H1 (cell line): Measurements from ENCODE around the gene UBTD2. TPM values are rescaled to one million over a fixed set of nuclear protein-coding genes. Genes with fewer than 3 reads are reported as not detected.
A peak's percentile ranks its signal among the peaks of the same experiment; 100 is the strongest.

Experiments
- CEBPB ChIP-seq: IDR thresholded peaks from 2 replicates; pipeline ENCODE4 v1.6.1; 2012; ENCODE audit warnings: low read depth, low read length
- CREB1 ChIP-seq: IDR thresholded peaks from 2 replicates; pipeline ENCODE4 v1.6.1; 2012; ENCODE audit warnings: inconsistent platforms
- KDM4A ChIP-seq: IDR thresholded peaks from one replicate; pipeline ENCODE4 v1.7.1; 2012; ENCODE audit warnings: low read depth, mild to moderate bottlenecking, moderate library complexity, low read length, inconsistent platforms; ENCODE audit not compliant: severe bottlenecking
- PHF8 ChIP-seq: fragments of 200-600 bp; sonication (generic); conservative IDR thresholded peaks from 2 replicates; pipeline ENCODE4 v1.7.1; 2012; ENCODE audit warnings: low read depth, mild to moderate bottlenecking, inconsistent platforms, low read length, moderate library complexity
- polyA plus RNA-seq, 7 experiments: library from polyadenylated mRNA; depleted of rRNA in 3 of 7; stranded (reverse) in 5 of 7; unstranded in 2 of 7; fragments of >200 nt in 5 of 7; fragments of 200-250 nt in 2 of 7; gene quantifications; 1 replicate in 5 of 7; 2 replicates in 1 of 7; 4 replicates in 1 of 7; pipeline versions ENCODE4 v1.2.1 to v1.2.3, GENCODE V29; 2011 to 2013; ENCODE audit warnings: missing spikeins in 2 of 7, mixed read lengths in 2 of 7
- total RNA-seq: library from RNA; stranded (reverse); fragmentation: NEBNext Ultra II Directional; extraction: Animal tissue kit (Norgen Biotek cat#: 25700); gene quantifications from 2 replicates; pipeline ENCODE4 v1.2.1, GENCODE V29; 2021
- TF ChIP-seq, protein P1 (sequence below): IDR thresholded peaks from 2 replicates; pipeline ENCODE4 v1.6.1; 2012; ENCODE audit warnings: low read length, inconsistent platforms
- TF ChIP-seq, protein P2 (sequence below): fragments of 300-600 bp; sonication (generic); IDR thresholded peaks from 2 replicates; pipeline ENCODE4 v1.7.1; 2012; ENCODE audit warnings: low read length, moderate library complexity, mild to moderate bottlenecking, inconsistent platforms; ENCODE audit not compliant: insufficient replicate concordance
- TF ChIP-seq, protein P3 (sequence below): IDR thresholded peaks from 2 replicates; pipeline ENCODE4 v1.6.1; 2012; ENCODE audit warnings: inconsistent platforms

The UBTD2 gene
- total and polyA plus RNA-seq, 2 of the 8 experiments (the other 6 are each of a cell fraction or from before 2014, with no cell fraction given): 14.5 to 39.2 TPM

- TF ChIP-seq, protein P1, sequence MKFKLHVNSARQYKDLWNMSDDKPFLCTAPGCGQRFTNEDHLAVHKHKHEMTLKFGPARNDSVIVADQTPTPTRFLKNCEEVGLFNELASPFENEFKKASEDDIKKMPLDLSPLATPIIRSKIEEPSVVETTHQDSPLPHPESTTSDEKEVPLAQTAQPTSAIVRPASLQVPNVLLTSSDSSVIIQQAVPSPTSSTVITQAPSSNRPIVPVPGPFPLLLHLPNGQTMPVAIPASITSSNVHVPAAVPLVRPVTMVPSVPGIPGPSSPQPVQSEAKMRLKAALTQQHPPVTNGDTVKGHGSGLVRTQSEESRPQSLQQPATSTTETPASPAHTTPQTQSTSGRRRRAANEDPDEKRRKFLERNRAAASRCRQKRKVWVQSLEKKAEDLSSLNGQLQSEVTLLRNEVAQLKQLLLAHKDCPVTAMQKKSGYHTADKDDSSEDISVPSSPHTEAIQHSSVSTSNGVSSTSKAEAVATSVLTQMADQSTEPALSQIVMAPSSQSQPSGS: no peak
- no peak for TF ChIP-seq CREB1
- TF ChIP-seq, protein P2, sequence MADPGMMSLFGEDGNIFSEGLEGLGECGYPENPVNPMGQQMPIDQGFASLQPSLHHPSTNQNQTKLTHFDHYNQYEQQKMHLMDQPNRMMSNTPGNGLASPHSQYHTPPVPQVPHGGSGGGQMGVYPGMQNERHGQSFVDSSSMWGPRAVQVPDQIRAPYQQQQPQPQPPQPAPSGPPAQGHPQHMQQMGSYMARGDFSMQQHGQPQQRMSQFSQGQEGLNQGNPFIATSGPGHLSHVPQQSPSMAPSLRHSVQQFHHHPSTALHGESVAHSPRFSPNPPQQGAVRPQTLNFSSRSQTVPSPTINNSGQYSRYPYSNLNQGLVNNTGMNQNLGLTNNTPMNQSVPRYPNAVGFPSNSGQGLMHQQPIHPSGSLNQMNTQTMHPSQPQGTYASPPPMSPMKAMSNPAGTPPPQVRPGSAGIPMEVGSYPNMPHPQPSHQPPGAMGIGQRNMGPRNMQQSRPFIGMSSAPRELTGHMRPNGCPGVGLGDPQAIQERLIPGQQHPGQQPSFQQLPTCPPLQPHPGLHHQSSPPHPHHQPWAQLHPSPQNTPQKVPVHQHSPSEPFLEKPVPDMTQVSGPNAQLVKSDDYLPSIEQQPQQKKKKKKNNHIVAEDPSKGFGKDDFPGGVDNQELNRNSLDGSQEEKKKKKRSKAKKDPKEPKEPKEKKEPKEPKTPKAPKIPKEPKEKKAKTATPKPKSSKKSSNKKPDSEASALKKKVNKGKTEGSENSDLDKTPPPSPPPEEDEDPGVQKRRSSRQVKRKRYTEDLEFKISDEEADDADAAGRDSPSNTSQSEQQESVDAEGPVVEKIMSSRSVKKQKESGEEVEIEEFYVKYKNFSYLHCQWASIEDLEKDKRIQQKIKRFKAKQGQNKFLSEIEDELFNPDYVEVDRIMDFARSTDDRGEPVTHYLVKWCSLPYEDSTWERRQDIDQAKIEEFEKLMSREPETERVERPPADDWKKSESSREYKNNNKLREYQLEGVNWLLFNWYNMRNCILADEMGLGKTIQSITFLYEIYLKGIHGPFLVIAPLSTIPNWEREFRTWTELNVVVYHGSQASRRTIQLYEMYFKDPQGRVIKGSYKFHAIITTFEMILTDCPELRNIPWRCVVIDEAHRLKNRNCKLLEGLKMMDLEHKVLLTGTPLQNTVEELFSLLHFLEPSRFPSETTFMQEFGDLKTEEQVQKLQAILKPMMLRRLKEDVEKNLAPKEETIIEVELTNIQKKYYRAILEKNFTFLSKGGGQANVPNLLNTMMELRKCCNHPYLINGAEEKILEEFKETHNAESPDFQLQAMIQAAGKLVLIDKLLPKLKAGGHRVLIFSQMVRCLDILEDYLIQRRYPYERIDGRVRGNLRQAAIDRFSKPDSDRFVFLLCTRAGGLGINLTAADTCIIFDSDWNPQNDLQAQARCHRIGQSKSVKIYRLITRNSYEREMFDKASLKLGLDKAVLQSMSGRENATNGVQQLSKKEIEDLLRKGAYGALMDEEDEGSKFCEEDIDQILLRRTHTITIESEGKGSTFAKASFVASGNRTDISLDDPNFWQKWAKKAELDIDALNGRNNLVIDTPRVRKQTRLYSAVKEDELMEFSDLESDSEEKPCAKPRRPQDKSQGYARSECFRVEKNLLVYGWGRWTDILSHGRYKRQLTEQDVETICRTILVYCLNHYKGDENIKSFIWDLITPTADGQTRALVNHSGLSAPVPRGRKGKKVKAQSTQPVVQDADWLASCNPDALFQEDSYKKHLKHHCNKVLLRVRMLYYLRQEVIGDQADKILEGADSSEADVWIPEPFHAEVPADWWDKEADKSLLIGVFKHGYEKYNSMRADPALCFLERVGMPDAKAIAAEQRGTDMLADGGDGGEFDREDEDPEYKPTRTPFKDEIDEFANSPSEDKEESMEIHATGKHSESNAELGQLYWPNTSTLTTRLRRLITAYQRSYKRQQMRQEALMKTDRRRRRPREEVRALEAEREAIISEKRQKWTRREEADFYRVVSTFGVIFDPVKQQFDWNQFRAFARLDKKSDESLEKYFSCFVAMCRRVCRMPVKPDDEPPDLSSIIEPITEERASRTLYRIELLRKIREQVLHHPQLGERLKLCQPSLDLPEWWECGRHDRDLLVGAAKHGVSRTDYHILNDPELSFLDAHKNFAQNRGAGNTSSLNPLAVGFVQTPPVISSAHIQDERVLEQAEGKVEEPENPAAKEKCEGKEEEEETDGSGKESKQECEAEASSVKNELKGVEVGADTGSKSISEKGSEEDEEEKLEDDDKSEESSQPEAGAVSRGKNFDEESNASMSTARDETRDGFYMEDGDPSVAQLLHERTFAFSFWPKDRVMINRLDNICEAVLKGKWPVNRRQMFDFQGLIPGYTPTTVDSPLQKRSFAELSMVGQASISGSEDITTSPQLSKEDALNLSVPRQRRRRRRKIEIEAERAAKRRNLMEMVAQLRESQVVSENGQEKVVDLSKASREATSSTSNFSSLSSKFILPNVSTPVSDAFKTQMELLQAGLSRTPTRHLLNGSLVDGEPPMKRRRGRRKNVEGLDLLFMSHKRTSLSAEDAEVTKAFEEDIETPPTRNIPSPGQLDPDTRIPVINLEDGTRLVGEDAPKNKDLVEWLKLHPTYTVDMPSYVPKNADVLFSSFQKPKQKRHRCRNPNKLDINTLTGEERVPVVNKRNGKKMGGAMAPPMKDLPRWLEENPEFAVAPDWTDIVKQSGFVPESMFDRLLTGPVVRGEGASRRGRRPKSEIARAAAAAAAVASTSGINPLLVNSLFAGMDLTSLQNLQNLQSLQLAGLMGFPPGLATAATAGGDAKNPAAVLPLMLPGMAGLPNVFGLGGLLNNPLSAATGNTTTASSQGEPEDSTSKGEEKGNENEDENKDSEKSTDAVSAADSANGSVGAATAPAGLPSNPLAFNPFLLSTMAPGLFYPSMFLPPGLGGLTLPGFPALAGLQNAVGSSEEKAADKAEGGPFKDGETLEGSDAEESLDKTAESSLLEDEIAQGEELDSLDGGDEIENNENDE: no peak
- TF ChIP-seq, protein P3, sequence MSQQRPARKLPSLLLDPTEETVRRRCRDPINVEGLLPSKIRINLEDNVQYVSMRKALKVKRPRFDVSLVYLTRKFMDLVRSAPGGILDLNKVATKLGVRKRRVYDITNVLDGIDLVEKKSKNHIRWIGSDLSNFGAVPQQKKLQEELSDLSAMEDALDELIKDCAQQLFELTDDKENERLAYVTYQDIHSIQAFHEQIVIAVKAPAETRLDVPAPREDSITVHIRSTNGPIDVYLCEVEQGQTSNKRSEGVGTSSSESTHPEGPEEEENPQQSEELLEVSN: peak; percentile 50
- peak; percentile 48; the same call in 1 of the 2 replicates for TF ChIP-seq PHF8
- TF ChIP-seq CEBPB: no peak
- TF ChIP-seq KDM4A: peak; percentile 82
These were observed 96.2 kb downstream of the UBTD2 start (continued) for GRCh38 chr5:172187118-172188032.
